Common myeloid progenitor, CD34-positive (primary cell): ENCODE data around the gene PITPNM2.
A peak's percentile ranks its signal among the peaks of the same experiment; 100 is the strongest.
"Not testable (repeated sequence)": the region's sequence is repeated elsewhere in the genome, so short reads cannot be mapped to it uniquely, and the experiment has no call there.

ENCODE experiments used
- CTCF ChIA-PET: fragments of 350-600 bp; sonication (Branson Sonifier 250); formaldehyde crosslinking; loops from one replicate; lab custom pipeline; 2021; ENCODE audit warnings: antibody characterized with exemption; lab: Charles Lee
- POLR2A ChIA-PET: fragments of 350-600 bp; sonication (Branson Sonifier 250); formaldehyde crosslinking; loops from one replicate; lab custom pipeline; 2021; ENCODE audit warnings: antibody characterized with exemption; lab: Charles Lee
- DNase-seq, 3 donors: peaks; one replicate each; pipeline versions ENCODE4 v3.0.0 to v3.0.0-alpha.2; 2013
- H3K27ac ChIP-seq, 2 experiments: 1 replicate in 1 of 2; 2 replicates in 1 of 2; pipeline ENCODE4 v1.7.0; 2013; ENCODE audit warnings: inconsistent platforms in 2 of 2, low read length in 2 of 2, mild to moderate bottlenecking in 2 of 2, low read depth in 1 of 2, moderate library complexity in 1 of 2; ENCODE audit not compliant: severe bottlenecking in 2 of 2, insufficient read depth in 1 of 2, poor library complexity in 1 of 2
- H3K27me3 ChIP-seq, 5 experiments: replicated peaks in 2 of 5; 1 replicate in 3 of 5; 2 replicates in 2 of 5; pipeline versions ENCODE4 v1.6.1 to v1.7.0; 2013; ENCODE audit warnings: low read length in 4 of 5, mild to moderate bottlenecking in 2 of 5, moderate library complexity in 2 of 5, inconsistent platforms in 1 of 5; ENCODE audit not compliant: insufficient read depth in 5 of 5, control insufficient read depth in 4 of 5
- H3K36me3 ChIP-seq, 4 experiments: 1 replicate in 2 of 4; 2 replicates in 2 of 4; pipeline versions ENCODE4 v1.6.1 to v1.7.0; 2013; ENCODE audit warnings: low read length in 3 of 4, control low read depth in 1 of 4, mild to moderate bottlenecking in 1 of 4; ENCODE audit not compliant: control insufficient read depth in 4 of 4, insufficient read depth in 4 of 4
- H3K4me1 ChIP-seq, 4 experiments: 1 replicate in 3 of 4; 2 replicates in 1 of 4; pipeline versions ENCODE4 v1.6.1 to v1.7.1; 2013; ENCODE audit warnings: low read length in 3 of 4, mild to moderate bottlenecking in 3 of 4, control low read depth in 1 of 4, inconsistent platforms in 1 of 4, moderate library complexity in 1 of 4; ENCODE audit not compliant: control insufficient read depth in 4 of 4, insufficient read depth in 4 of 4; ENCODE audit errors: control extremely low read depth in 1 of 4
- H3K4me3 ChIP-seq, 7 experiments: 1 replicate in 4 of 7; 2 replicates in 3 of 7; pipeline versions ENCODE4 v1.5.1 to v1.7.0; 2013; ENCODE audit warnings: mild to moderate bottlenecking in 7 of 7, low read length in 6 of 7, moderate library complexity in 6 of 7, inconsistent platforms in 2 of 7, low read depth in 2 of 7, control low read depth in 1 of 7; ENCODE audit not compliant: insufficient read depth in 4 of 7, control insufficient read depth in 1 of 7; ENCODE audit errors: extremely low read depth in 1 of 7
- H3K9me3 ChIP-seq, 5 experiments: 1 replicate in 4 of 5; 2 replicates in 1 of 5; pipeline versions ENCODE4 v1.6.1 to v1.7.1; 2013; ENCODE audit warnings: low read length in 4 of 5, mild to moderate bottlenecking in 2 of 5, inconsistent platforms in 1 of 5, low read depth in 1 of 5, moderate library complexity in 1 of 5; ENCODE audit not compliant: control insufficient read depth in 4 of 5, insufficient read depth in 2 of 5; ENCODE audit errors: control extremely low read depth in 1 of 5
- WGBS: methylation state at CpG from one replicate; pipeline ENCODE4 v1.1.5; 2013; ENCODE audit not compliant: insufficient coverage; 5-methylcytosine and 5-hydroxymethylcytosine counted together

Gene PITPNM2

DNA sequence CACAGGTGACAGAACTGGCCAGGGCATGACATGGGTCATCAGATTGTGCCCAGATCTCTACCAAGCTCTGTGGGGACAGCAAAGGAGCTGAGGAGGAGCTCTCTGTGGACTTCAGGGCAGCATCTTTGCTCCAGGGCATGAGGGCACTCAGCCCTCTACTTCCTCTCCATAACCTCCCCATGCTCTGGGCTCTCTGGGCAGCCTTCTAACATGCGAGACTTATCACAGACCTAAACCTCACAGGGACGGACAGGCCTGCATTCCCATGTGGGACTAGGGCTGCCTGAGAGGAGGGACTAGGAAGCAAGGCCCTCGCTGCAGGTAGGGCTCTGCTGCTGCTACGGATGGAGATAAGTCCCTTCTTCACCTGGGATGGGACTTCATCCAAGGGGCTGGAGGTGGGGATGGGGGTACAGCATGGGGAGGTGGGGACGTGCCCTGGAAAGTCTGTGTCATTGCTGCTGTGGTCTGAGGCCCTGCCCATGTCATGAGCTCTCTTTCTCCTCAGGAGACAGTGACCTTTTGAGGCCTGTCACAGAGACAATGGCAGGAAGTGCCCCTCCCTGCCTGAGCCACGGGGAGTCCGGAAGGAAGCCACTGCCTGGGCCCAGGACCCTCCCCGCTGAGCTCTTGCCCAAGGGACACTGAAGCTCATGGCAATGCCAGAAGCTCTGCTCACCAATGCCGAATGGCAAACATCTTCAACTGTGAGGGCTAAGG, 44.1 kb downstream of the PITPNM2 start:
- peak overlapping the region in 1 of 2 experiments; percentile 59 for H3K27ac ChIP-seq
- peaks cover 0 to 28% (median 13%) of the 10 kb centered on the region in 4 experiments for H3K36me3 ChIP-seq
- DNase-seq, result peak in 2 of 3 donors; percentile 25 to 30
- peak overlapping the region in 1 of 7 experiments; percentile 20 for H3K4me3 ChIP-seq
- WGBS, result 49% methylated on average over 8 of the region's 9 CpGs
- peaks cover 3 to 23% (median 20%) of the 10 kb centered on the region in 4 experiments for H3K4me1 ChIP-seq
- no peaks in the 10 kb centered on the region for H3K27me3 ChIP-seq
- ChIA-PET POLR2A (no interaction called here), CTCF (interaction anchor here (1.3 to 2.0 kb wide), 6 partner anchors 10 to 64 kb away, joined by 3 to 8 read pairs (median 4); no protein-coding TSS in a partner anchor)
- no peaks in the 10 kb centered on the region for H3K9me3 ChIP-seq

DNA sequence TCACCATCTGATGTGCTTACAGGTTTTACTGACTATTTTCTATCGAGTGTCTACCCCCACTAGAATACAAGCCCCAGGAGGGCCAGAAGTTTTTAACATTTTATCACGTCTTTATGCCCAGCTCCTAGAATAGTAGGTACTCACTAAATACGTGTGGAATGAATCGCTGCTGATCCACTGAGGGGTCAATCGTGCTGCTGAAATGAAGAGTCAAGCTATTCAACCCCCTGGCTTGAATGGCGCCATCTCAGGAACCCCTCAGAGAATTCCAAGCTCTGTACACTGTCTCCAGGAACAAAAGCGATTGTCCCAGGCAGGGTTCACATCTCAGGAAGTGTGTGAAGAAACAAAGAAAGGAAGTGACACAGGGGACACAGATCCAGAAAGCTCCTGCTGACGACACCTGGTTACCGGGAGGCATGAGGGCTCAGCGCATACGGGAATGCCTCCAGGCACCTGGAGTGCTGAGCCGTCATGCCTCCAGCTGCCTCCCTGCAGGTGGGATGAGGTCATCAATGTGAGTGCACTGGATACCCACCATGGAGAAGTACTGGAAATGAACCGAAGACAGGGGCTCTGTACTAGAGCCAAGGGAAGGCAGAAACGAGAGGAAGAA, 45.6 kb downstream of the PITPNM2 start:
- Histone ChIP-seq H3K4me3 (no peak overlapping the region), H3K27me3 (no peaks in the 10 kb centered on the region), H3K36me3 (peaks cover 0 to 26% (median 13%) of the 10 kb centered on the region in 4 experiments), H3K9me3 (no peaks in the 10 kb centered on the region), H3K4me1 (peaks cover 3 to 23% (median 20%) of the 10 kb centered on the region in 4 experiments), H3K27ac (no peak overlapping the region)
- DNase-seq, result no peak
- 94% methylated on average over 10 of the region's 14 CpGs for WGBS
- ChIA-PET CTCF (interaction anchor here (0.8 to 1.4 kb wide), 4 partner anchors 10 to 40 kb away, joined by 3 to 6 read pairs (median 4); no protein-coding TSS in a partner anchor), POLR2A (no interaction called here)

DNA sequence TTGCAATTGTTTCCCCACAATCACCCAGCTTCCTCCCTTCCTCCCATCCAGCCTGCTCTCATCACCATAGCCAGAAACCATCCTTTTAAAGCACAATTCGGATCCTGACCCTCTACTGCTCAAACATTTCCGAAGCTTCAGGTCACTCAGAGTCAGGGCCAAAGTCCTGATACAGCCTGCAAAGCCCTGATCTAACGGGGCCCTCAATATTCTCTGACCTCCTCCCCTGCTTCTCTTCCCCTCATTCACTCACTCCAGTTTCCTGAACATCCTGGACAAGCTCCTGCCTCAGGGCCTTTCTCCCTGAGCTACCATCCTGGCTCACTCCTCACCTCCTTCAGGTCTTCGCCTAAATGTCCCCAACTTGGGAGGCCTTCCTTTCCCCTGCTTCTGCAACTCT, 46.1 kb downstream of the PITPNM2 start:
- Histone ChIP-seq H3K4me1 (peaks cover 3 to 23% (median 20%) of the 10 kb centered on the region in 4 experiments), H3K27me3 (no peaks in the 10 kb centered on the region), H3K27ac (no peak overlapping the region), H3K9me3 (no peaks in the 10 kb centered on the region), H3K36me3 (peaks cover 0 to 23% (median 13%) of the 10 kb centered on the region in 4 experiments), H3K4me3 (no peak overlapping the region)
- WGBS, result 98% methylated on average over 4 of the region's 4 CpGs
- ChIA-PET CTCF (interaction anchor here (0.8 to 1.4 kb wide), 4 partner anchors 11 to 40 kb away, joined by 3 to 6 read pairs (median 4); no protein-coding TSS in a partner anchor), POLR2A (no interaction called here)
- no peak for DNase-seq

DNA sequence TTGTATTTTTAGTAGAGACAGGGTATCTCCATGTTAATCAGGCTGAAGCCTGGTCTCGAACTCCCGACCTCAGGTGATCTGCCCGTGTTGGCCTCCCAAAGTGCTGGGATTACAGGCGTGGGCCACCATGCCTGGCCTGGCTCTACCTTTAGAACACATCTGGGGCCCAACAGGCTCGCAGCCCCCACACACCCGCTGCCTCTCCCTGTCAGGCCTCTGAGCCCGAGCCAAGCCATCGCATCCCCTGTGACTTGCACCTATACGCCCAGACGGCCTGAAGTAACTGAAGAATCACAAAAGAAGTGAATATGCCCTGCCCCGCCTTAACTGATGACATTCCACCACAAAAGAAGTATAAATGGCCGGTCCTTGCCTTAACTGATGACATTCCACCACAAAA, 46.8 kb downstream of the PITPNM2 start:
- 99% methylated on average over 10 of the region's 12 CpGs for WGBS
- H3K27ac ChIP-seq, H3K4me3 ChIP-seq, H3K27me3 ChIP-seq, H3K9me3 ChIP-seq, DNase-seq, POLR2A ChIA-PET: not testable (repeated sequence)
- peaks cover 0 to 15% (median 11%) of the 10 kb centered on the region in 4 experiments for H3K36me3 ChIP-seq
- CTCF ChIA-PET, result interaction anchor here (1.3 kb wide), 1 partner anchor 39 kb away, joined by 3 read pairs; no protein-coding TSS in a partner anchor
- H3K4me1 ChIP-seq, result peaks cover 3 to 23% (median 20%) of the 10 kb centered on the region in 4 experiments

DNA sequence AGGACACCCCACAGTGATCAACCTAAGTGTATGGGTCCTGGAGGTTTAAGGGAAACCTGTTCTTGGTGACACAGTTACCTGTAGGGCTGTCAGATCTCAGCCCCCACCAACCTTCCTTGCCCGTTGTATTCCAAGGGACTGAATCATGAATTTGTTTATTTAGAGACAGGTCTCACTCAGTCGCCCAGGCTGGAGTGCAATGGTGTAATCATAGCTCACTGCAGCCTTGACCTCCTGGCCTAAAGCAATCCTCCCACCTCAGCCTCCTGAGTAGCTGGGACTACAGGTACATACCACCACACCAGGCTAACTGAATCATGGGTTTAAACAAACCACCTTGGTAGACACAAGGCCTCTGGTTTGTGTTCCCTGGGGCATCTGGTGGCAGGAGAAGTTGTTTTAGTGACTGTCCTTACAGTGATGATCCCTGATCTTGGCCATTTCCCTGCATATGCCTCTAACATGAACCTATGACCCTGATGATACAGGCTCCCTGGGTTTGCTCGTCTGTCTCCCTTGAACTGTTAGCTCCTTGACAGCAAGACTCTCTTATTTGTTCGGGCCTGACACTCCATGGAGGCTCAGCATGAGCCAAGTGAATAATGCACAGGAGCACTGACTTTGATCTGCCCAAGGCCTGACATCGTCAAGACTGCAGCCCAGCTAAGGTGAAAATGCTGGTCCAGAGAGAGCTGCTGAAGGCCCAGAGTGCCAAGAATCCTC, 47.9 kb downstream of the PITPNM2 start:
- Histone ChIP-seq H3K4me3 (no peak overlapping the region), H3K4me1 (peaks cover 2 to 23% (median 16%) of the 10 kb centered on the region in 4 experiments), H3K9me3 (no peaks in the 10 kb centered on the region), H3K27ac (no peak overlapping the region), H3K27me3 (no peaks in the 10 kb centered on the region), H3K36me3 (peaks cover 0 to 6% (median 4%) of the 10 kb centered on the region in 4 experiments)
- 94% methylated on average over 5 of the region's 5 CpGs for WGBS
- ChIA-PET CTCF (interaction anchor here (1.0 to 1.4 kb wide), 4 partner anchors 8 to 60 kb away, joined by 3 to 4 read pairs (median 3); no protein-coding TSS in a partner anchor), POLR2A (no interaction called here)
- DNase-seq, result no peak

DNA sequence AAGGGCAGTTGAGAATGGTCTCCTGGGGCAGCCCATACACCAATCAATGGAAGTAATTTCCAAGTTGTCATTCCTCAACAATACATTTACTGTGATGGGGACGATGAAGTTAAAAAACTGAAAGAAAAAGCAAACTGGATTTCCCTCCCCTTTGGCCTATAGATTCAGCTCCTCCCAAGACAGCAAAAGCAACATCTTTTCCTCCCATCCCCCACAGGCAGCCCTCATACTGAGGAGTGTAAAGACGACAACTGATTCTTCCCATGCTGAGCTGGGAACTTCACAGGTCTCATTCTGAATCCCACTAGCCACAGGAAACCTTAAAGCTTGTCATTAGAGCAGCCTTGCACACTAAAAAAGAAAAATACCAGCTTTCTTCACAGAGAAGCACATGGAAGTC, 48.5 kb downstream of the PITPNM2 start:
- no peak for DNase-seq
- Histone ChIP-seq H3K4me3 (no peak overlapping the region), H3K9me3 (no peaks in the 10 kb centered on the region), H3K27me3 (no peaks in the 10 kb centered on the region), H3K4me1 (peaks cover 0 to 17% (median 11%) of the 10 kb centered on the region in 4 experiments), H3K36me3 (peaks cover 0 to 6% (median 4%) of the 10 kb centered on the region in 4 experiments), H3K27ac (no peak overlapping the region)
- CTCF ChIA-PET, result interaction anchor here (1.0 to 1.5 kb wide), 4 partner anchors 8 to 60 kb away, joined by 3 to 6 read pairs (median 4); no protein-coding TSS in a partner anchor
- POLR2A ChIA-PET, result no interaction called here
- 100% methylated on average over 1 of the region's 2 CpGs for WGBS
